Neuronal stem cell (in vitro differentiated cells): ENCODE results near the gene EPB41L4A.
"Not testable (repeated sequence)": the region's sequence is repeated elsewhere in the genome, so short reads cannot be mapped to it uniquely, and the experiment has no call there.

Source experiments
- DNase-seq: peaks from one replicate; pipeline ENCODE4 v3.0.0-alpha.2; 2013; ENCODE audit warnings: low spot score
- H2AFZ ChIP-seq: one replicate; pipeline ENCODE4 v1.6.1; 2013; ENCODE audit warnings: mild to moderate bottlenecking, low read length, inconsistent platforms
- H2AK5ac ChIP-seq: 2 replicates; pipeline ENCODE4 v1.6.1; 2013; ENCODE audit warnings: low read depth, mild to moderate bottlenecking, inconsistent platforms, low read length, moderate library complexity, mixed read lengths
- H2BK120ac ChIP-seq: 2 replicates; pipeline ENCODE4 v1.6.1; 2013; ENCODE audit warnings: low read depth, mild to moderate bottlenecking, inconsistent platforms, low read length, moderate library complexity, mixed read lengths
- H2BK12ac ChIP-seq: one replicate; pipeline ENCODE4 v1.6.1; 2013; ENCODE audit warnings: low read length, inconsistent platforms
- H2BK15ac ChIP-seq: 2 replicates; pipeline ENCODE4 v1.6.1; 2013; ENCODE audit warnings: mild to moderate bottlenecking, low read length, inconsistent platforms, mixed read lengths
- H2BK5ac ChIP-seq: one replicate; pipeline ENCODE4 v1.6.1; 2013; ENCODE audit warnings: inconsistent platforms, mild to moderate bottlenecking, low read length, moderate library complexity
- H3K14ac ChIP-seq: one replicate; pipeline ENCODE4 v1.6.1; 2013; ENCODE audit warnings: low read length, inconsistent platforms
- H3K18ac ChIP-seq: 2 replicates; pipeline ENCODE4 v1.6.1; 2013; ENCODE audit warnings: low read length, inconsistent platforms
- H3K23ac ChIP-seq: 2 replicates; pipeline ENCODE4 v1.6.1; 2013; ENCODE audit warnings: low read depth, mild to moderate bottlenecking, mixed read lengths, low read length, inconsistent platforms; ENCODE audit not compliant: poor library complexity
- H3K27ac ChIP-seq: replicated peaks from 3 replicates; pipeline ENCODE4 v1.5.1; 2013; ENCODE audit warnings: low read length, inconsistent platforms
- H3K27me3 ChIP-seq, 3 experiments: 2 replicates each; pipeline ENCODE4 v1.6.1; 2013; ENCODE audit warnings: low read length in 3 of 3, mild to moderate bottlenecking in 2 of 3, inconsistent platforms in 1 of 3, low read depth in 1 of 3, mixed read lengths in 1 of 3, moderate library complexity in 1 of 3; ENCODE audit not compliant: control insufficient read depth in 3 of 3, insufficient read depth in 3 of 3
- H3K36me3 ChIP-seq, 2 donors: replicated peaks in 1 of 2; 2 replicates each; pipeline ENCODE4 v1.6.1; 2013; ENCODE audit warnings: low read length in 2 of 2; ENCODE audit not compliant: control insufficient read depth in 2 of 2, insufficient read depth in 2 of 2
- H3K4ac ChIP-seq: 2 replicates; pipeline ENCODE4 v1.6.1; 2013; ENCODE audit warnings: inconsistent platforms, mild to moderate bottlenecking, low read length, moderate library complexity
- H3K4me1 ChIP-seq, 2 donors: 1 replicate in 1 of 2; 2 replicates in 1 of 2; pipeline ENCODE4 v1.6.1; 2013; ENCODE audit warnings: low read length in 2 of 2, low read depth in 1 of 2; ENCODE audit not compliant: control insufficient read depth in 2 of 2, insufficient read depth in 1 of 2
- H3K4me2 ChIP-seq: one replicate; pipeline ENCODE4 v1.6.1; 2013; ENCODE audit warnings: mild to moderate bottlenecking, low read length, inconsistent platforms; ENCODE audit not compliant: insufficient read depth, poor library complexity, severe bottlenecking
- H3K4me3 ChIP-seq, 2 donors: 2 replicates each; pipeline ENCODE4 v1.5.1; 2013; ENCODE audit warnings: low read length in 2 of 2, mild to moderate bottlenecking in 2 of 2, inconsistent platforms in 1 of 2, moderate library complexity in 1 of 2
- H3K79me1 ChIP-seq: one replicate; pipeline ENCODE4 v1.6.1; 2013; ENCODE audit warnings: low read depth, mild to moderate bottlenecking, inconsistent platforms, low read length, moderate library complexity
- H3K9ac ChIP-seq: one replicate; pipeline ENCODE4 v1.6.1; 2013; ENCODE audit warnings: mild to moderate bottlenecking, low read depth, low read length, inconsistent platforms; ENCODE audit not compliant: poor library complexity
- H3K9me3 ChIP-seq, 2 donors: replicated peaks in 1 of 2; 2 replicates each; pipeline versions ENCODE3 to v1.6.1; 2013; ENCODE audit warnings: low read length in 2 of 2, mild to moderate bottlenecking in 2 of 2, inconsistent platforms in 1 of 2, low read depth in 1 of 2, mixed read lengths in 1 of 2, moderate library complexity in 1 of 2; ENCODE audit not compliant: control insufficient read depth in 2 of 2, insufficient read depth in 1 of 2
- H4K8ac ChIP-seq: one replicate; pipeline ENCODE4 v1.6.1; 2013; ENCODE audit warnings: low read depth, mild to moderate bottlenecking, inconsistent platforms, low read length, moderate library complexity
- H4K91ac ChIP-seq: one replicate; pipeline ENCODE4 v1.6.1; 2013; ENCODE audit warnings: low read length, low read depth, mild to moderate bottlenecking, inconsistent platforms; ENCODE audit not compliant: poor library complexity
- WGBS, 2 donors: extraction: QIAGEN DNeasy Blood & Tissue Kit; methylation state at CpG; one replicate each; pipeline ENCODE4 v1.1.7; 2013; ENCODE audit warnings: missing lambda C conversion rate in 2 of 2, mixed read lengths in 1 of 2; ENCODE audit not compliant: insufficient read length in 2 of 2, insufficient replicate concordance in 1 of 2; ENCODE audit errors: extremely low coverage in 2 of 2; 5-methylcytosine and 5-hydroxymethylcytosine counted together

Gene EPB41L4A

GRCh38 chr5:112366987-112367386, 52.1 kb downstream of the EPB41L4A start:
- Histone ChIP-seq H3K4me1 (no peaks in the 10 kb centered on the region), H3K79me1 (no peaks in the 10 kb centered on the region), H3K14ac (no peak overlapping the region), H3K4ac (no peak overlapping the region), H3K27me3 (no peaks in the 10 kb centered on the region), H2AFZ (no peak overlapping the region), H3K36me3 (no peaks in the 10 kb centered on the region), H3K9me3 (peaks cover 0 to 4% of the 10 kb centered on the region in 2 donors), H2BK12ac (no peak overlapping the region), H3K9ac (no peak overlapping the region), H4K91ac (no peak overlapping the region), H3K4me2 (no peak overlapping the region), H3K18ac (no peak overlapping the region), H2BK120ac (no peak overlapping the region), H4K8ac (no peak overlapping the region), H2BK5ac (no peak overlapping the region), H3K27ac (no peak overlapping the region), H2AK5ac (no peak overlapping the region), H3K23ac (no peak overlapping the region), H2BK15ac (no peak overlapping the region), H3K4me3 (no peak overlapping the region)
- DNase-seq, result no peak
- WGBS, 2 donors, result no CpG with 5 or more reads among the region's 2 CpGs

- WGBS, 2 donors, result no CpG with 5 or more reads among the region's 26 CpGs
- not testable (repeated sequence) for H3K4me1 ChIP-seq, H3K79me1 ChIP-seq, H2BK12ac ChIP-seq, H3K18ac ChIP-seq, H3K23ac ChIP-seq, H3K14ac ChIP-seq, H2AFZ ChIP-seq, DNase-seq, H3K9me3 ChIP-seq, H3K9ac ChIP-seq, H3K27ac ChIP-seq, H2AK5ac ChIP-seq, H4K91ac ChIP-seq, H3K36me3 ChIP-seq, H2BK15ac ChIP-seq, H2BK5ac ChIP-seq, H3K4me3 ChIP-seq, H4K8ac ChIP-seq, H3K4ac ChIP-seq, H3K4me2 ChIP-seq, H3K27me3 ChIP-seq, H2BK120ac ChIP-seq
These were observed 58.3 kb downstream of the EPB41L4A start for GRCh38 chr5:112360740-112361139.

- H3K23ac ChIP-seq, result no peak overlapping the region
- H3K4me3 ChIP-seq, result no peak overlapping the region
- H2AFZ ChIP-seq, result no peak overlapping the region
- no peak overlapping the region for H2BK12ac ChIP-seq
- no peak overlapping the region for H2BK15ac ChIP-seq
- no peak overlapping the region for H2AK5ac ChIP-seq
- H3K4me1 ChIP-seq, result no peaks in the 10 kb centered on the region
- H4K8ac ChIP-seq, result no peak overlapping the region
- no peaks in the 10 kb centered on the region for H3K36me3 ChIP-seq
- H4K91ac ChIP-seq, result no peak overlapping the region
- H3K79me1 ChIP-seq, result no peaks in the 10 kb centered on the region
- peaks cover 0 to 7% of the 10 kb centered on the region in 2 donors for H3K9me3 ChIP-seq
- H3K14ac ChIP-seq, result no peak overlapping the region
- WGBS, 2 donors, result no CpG with 5 or more reads among the region's 3 CpGs
- peaks cover 0 to 2% (median 0%) of the 10 kb centered on the region in 3 experiments for H3K27me3 ChIP-seq
- no peak overlapping the region for H2BK5ac ChIP-seq
- no peak overlapping the region for H3K9ac ChIP-seq
- DNase-seq, result no peak
- H3K27ac ChIP-seq, result no peak overlapping the region
- no peak overlapping the region for H3K18ac ChIP-seq
- H3K4me2 ChIP-seq, result no peak overlapping the region
- no peak overlapping the region for H3K4ac ChIP-seq
- no peak overlapping the region for H2BK120ac ChIP-seq
These were observed 62.7 kb downstream of the EPB41L4A start for GRCh38 chr5:112356178-112356956.

GRCh38 chr5:112355058-112355685, 63.9 kb downstream of the EPB41L4A start:
- Histone ChIP-seq H4K8ac (no peak overlapping the region), H2BK12ac (no peak overlapping the region), H2BK5ac (no peak overlapping the region), H3K23ac (no peak overlapping the region), H2BK120ac (no peak overlapping the region), H3K4me2 (no peak overlapping the region), H3K18ac (no peak overlapping the region), H3K79me1 (no peaks in the 10 kb centered on the region), H3K9me3 (peaks cover 0 to 7% of the 10 kb centered on the region in 2 donors), H3K14ac (no peak overlapping the region), H3K36me3 (no peaks in the 10 kb centered on the region), H3K4me1 (no peaks in the 10 kb centered on the region), H3K27me3 (peaks cover 0 to 2% (median 0%) of the 10 kb centered on the region in 3 experiments), H3K4me3 (no peak overlapping the region), H2BK15ac (no peak overlapping the region), H4K91ac (no peak overlapping the region), H2AK5ac (no peak overlapping the region), H3K4ac (no peak overlapping the region), H3K27ac (no peak overlapping the region), H2AFZ (no peak overlapping the region), H3K9ac (no peak overlapping the region)
- no peak for DNase-seq
- WGBS, 2 donors, result no CpG with 5 or more reads among the region's 5 CpGs
